ENCODE data around the gene TRAF2. TPM values are rescaled to one million over a fixed set of nuclear protein-coding genes. Genes with fewer than 3 reads are reported as not detected.

TRAF2 gene
- total RNA-seq, 4 donors from 2014 or later = 2.9 to 7.7 (median 6.1) TPM

GRCh38 chr9:136940526-136941230 is 54.4 kb downstream of the TRAF2 start:
- TF ChIP-seq, protein P1, sequence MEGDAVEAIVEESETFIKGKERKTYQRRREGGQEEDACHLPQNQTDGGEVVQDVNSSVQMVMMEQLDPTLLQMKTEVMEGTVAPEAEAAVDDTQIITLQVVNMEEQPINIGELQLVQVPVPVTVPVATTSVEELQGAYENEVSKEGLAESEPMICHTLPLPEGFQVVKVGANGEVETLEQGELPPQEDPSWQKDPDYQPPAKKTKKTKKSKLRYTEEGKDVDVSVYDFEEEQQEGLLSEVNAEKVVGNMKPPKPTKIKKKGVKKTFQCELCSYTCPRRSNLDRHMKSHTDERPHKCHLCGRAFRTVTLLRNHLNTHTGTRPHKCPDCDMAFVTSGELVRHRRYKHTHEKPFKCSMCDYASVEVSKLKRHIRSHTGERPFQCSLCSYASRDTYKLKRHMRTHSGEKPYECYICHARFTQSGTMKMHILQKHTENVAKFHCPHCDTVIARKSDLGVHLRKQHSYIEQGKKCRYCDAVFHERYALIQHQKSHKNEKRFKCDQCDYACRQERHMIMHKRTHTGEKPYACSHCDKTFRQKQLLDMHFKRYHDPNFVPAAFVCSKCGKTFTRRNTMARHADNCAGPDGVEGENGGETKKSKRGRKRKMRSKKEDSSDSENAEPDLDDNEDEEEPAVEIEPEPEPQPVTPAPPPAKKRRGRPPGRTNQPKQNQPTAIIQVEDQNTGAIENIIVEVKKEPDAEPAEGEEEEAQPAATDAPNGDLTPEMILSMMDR (IDR thresholded peaks at IDR 0.05; ENCODE audit: low read depth) = no peak

DNA sequence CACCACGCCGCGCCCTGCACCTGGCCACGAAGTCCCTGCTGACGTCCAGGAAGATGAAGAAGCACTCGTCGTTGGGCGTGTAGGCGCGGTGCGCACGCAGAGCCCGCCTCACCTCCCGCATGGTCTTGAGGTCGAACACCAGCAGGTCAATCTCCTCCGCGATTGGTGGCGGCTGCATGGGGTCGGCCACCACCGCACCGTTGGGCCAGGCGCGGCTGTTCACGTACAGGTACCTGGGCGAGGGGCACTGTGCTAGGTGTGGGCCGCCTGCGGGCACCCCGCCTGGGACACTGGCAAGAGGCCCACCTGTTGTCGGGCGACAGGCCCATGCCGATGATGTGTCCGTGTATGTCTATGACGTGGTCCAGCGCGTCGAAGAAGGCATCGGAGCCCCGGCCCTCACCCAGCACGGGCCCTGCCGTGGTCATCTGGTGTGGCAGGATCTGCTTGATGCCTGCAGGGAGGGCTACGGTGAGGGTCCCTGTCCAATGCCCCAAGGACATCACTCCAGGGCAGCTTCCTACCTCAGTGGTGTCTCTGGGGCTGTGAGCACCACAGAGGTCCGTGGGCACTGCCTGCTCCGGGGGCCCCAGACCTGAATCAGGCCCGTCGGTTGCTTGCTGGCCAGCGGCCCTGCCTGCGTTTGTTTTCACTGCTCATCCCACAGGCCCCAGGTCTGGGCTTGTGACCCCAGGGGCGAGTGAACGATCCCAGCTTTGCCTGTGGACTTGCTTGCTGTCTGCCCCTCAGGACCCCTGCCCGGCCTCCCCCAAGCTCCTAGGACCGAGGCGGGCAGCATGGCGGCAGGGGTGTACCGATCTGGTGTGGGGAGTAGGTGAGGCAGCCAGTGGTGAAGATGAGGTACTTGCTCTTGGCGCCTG is 55.2 kb downstream of the TRAF2 start:
- TF ChIP-seq, protein P1 (IDR thresholded peaks at IDR 0.05; ENCODE audit: low read depth) = no peak

DNA sequence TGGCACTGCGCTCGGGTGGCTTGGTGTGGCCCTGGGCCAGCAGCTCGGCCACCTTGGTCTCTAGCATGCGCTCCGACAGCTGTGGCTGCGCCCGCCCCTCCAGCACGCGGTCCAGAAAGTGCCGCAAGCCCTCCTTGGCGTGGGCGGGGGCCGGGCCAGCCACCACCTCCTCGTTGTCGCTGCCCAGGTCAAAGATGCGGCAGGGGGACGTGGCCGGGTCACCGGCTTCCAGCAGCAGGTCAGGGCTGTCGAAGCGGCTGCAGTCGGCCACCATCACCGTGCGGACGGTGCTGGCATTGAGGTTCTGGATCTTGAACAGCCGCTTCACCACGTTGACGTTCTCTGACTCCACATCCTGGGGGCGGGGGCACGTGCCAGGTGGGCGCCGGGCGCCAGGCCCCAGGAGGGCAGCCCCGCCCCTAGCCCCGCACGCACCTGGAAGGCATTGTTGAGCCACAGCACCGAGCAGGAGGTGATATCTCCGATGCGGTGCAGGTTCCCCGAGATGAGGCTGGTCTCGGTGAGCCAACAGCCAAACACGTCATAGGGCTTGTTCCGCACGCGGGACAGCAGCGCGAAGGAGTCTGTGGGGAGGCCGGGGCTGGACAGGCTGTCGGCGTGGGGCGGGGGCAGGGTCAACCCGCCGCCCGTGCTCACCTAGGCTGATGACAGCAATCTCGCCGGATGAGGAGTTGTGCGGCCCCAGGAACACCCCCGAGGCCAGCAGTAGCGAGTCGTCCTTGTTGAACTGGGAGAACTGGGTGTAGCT is 56.0 kb downstream of the TRAF2 start:
- TF ChIP-seq, protein P1 (IDR thresholded peaks at IDR 0.05; ENCODE audit: low read depth) = no peak

DNA sequence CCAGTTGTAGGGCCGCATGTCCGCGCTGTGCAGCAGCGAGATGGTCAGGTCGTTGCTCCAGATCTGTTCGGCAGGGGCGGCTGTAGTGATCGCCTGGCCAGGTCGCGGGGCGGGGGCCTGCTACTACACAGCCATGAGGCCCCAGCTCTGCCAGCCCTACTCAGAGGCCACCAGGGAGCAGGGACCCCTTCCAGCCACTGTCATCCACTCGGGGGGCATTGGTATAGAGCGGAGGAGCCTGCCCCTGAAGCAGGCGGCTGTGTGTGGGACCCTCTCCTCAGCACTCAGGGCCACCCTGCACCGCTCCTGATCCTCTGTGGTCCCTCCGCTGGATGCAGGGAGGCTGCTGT is 56.5 kb downstream of the TRAF2 start:
- TF ChIP-seq, protein P1 (IDR thresholded peaks at IDR 0.05; ENCODE audit: low read depth) = no peak

DNA sequence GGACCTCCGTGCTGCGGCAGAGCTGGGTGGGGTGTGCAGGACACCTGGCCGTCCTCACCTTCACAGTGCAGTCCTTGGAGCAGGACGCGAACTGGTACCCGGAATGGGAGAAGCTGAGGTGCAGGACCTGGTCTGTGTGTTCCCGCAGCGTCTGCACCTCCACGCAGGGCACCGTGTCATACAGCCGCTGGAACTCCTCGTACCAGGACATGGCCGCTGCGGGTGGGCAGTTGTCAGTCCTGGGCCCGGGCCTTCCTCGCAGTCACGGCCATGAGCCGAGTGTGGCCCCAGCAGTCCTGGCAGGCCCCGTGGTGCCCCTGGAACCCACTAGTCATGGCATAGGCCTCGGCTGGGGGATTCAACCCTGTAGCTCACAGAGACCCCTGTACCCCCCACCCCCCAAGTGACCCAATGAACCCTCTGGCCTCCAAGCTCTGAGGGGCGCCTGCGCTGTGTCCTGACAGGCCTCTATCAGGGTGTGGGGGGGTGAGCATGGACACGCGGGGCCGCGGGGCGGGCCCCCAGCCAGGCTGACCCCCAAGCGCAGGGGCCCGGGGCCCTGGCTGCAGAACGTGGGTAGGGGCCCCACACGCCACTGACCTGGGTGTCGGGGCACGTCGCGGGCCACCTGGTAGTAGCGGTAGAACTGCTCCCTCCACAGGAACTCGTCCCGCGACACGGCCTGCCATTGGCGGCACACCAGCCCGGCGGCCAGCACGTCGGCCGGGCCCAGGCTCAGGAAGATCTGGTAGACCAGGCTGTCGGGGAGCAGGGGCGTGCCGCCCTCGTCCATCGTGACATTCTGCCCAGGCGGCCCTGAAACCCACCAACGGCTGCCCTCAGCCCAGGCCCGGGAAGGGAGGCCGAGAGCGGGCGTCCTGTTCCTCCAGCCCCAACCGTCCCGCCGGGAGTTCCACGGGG is 57.2 kb downstream of the TRAF2 start:
- TF ChIP-seq, protein P1 (IDR thresholded peaks at IDR 0.05; ENCODE audit: low read depth) = no peak

DNA sequence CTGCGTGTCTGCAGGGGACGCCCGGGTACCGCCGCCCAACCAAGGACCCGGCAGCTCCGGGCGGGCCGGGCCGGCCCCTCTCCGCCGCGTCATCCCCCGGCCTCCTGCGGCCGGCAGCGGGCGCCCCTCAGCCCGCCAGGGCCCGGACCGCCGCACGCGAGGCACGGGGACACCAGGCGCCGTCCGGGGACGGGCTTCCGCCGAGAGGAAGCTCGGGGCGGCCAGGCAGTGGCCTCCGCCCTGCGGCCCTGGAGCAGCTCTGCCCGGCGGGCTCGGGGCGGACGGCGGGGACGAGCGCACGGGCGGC is 57.8 kb downstream of the TRAF2 start:
- TF ChIP-seq, protein P1 (IDR thresholded peaks at IDR 0.05; ENCODE audit: low read depth) = no peak
